Type B pancreatic cell (in vitro differentiated cells): ENCODE results near the gene GAL3ST2. TPM values are rescaled to one million over a fixed set of nuclear protein-coding genes. Genes with fewer than 3 reads are reported as not detected.

Experiments used
- DNase-seq: peaks from one replicate; pipeline ENCODE4 v3.0.0; 2021; ENCODE audit warnings: mixed read lengths; ENCODE audit not compliant: unreplicated experiment; ENCODE audit errors: extremely low spot score
- H3K27ac Mint-ChIP-seq: 2 replicates; pipeline ENCODE4 v1.8.0; 2021; ENCODE audit warnings: mild to moderate bottlenecking, mixed read lengths
- H3K27me3 Mint-ChIP-seq: 2 replicates; pipeline ENCODE4 v1.8.0; 2021; ENCODE audit warnings: mixed read lengths
- H3K36me3 Mint-ChIP-seq: 2 replicates; pipeline ENCODE4 v1.8.0; 2021; ENCODE audit warnings: mixed read lengths
- H3K4me1 Mint-ChIP-seq: one replicate; pipeline ENCODE4 v1.8.0; 2021; ENCODE audit warnings: mixed read lengths; ENCODE audit not compliant: unreplicated experiment
- H3K4me3 Mint-ChIP-seq: 2 replicates; pipeline ENCODE4 v1.8.0; 2021; ENCODE audit warnings: mild to moderate bottlenecking, mixed read lengths
- H3K9me3 Mint-ChIP-seq: 2 replicates; pipeline ENCODE4 v1.8.0; 2021; ENCODE audit warnings: mixed read lengths
- CTCF ChIP-seq: fragments of 200-600 bp; sonication (generic); conservative IDR thresholded peaks from 2 replicates; pipeline ENCODE4 v1.5.0; 2021; ENCODE audit warnings: antibody characterized with exemption, mild to moderate bottlenecking
- total RNA-seq: library from RNA; stranded (reverse); gene quantifications from 2 replicates; pipeline ENCODE4 v1.2.1, GENCODE V29; 2021; ENCODE audit warnings: low replicate concordance

The GAL3ST2 gene
- total RNA-seq, 1 donor from 2014 or later = 0.29 TPM

- peaks cover 29% of the 10 kb centered on the region for H3K4me1 Mint-ChIP-seq
- TF ChIP-seq CTCF = no peak
- H3K4me3 Mint-ChIP-seq = no peak overlapping the region
- H3K9me3 Mint-ChIP-seq = no peaks in the 10 kb centered on the region
- no peak overlapping the region for H3K27ac Mint-ChIP-seq
- no peak for DNase-seq
- H3K27me3 Mint-ChIP-seq = no peaks in the 10 kb centered on the region
- H3K36me3 Mint-ChIP-seq = peaks cover 17% of the 10 kb centered on the region
Observed at GRCh38 chr2:241760301-241760771, 16.3 kb upstream of the GAL3ST2 start.

GRCh38 chr2:241762321-241762932 lies 14.2 kb upstream of the GAL3ST2 start:
- DNase-seq = no peak
- Mint-ChIP-seq H3K4me3 (peak overlapping the region; percentile 11), H3K9me3 (no peaks in the 10 kb centered on the region), H3K4me1 (peaks cover 29% of the 10 kb centered on the region), H3K27ac (peak overlapping the region; percentile 95), H3K27me3 (no peaks in the 10 kb centered on the region), H3K36me3 (peaks cover 17% of the 10 kb centered on the region)
- TF ChIP-seq CTCF = no peak

- Mint-ChIP-seq H3K36me3 (peaks cover 17% of the 10 kb centered on the region), H3K9me3 (no peaks in the 10 kb centered on the region)
- no peak for DNase-seq
Observed at GRCh38 chr2:241762933-241763369, 13.7 kb upstream of the GAL3ST2 start.

GRCh38 chr2:241763551-241764274 lies 12.9 kb upstream of the GAL3ST2 start:
- H3K27me3 Mint-ChIP-seq = no peaks in the 10 kb centered on the region
- H3K27ac Mint-ChIP-seq = peak overlapping the region; percentile 95
- TF ChIP-seq CTCF = no peak
- no peak for DNase-seq
- H3K4me1 Mint-ChIP-seq = peaks cover 29% of the 10 kb centered on the region
- H3K4me3 Mint-ChIP-seq = no peak overlapping the region
- peaks cover 17% of the 10 kb centered on the region for H3K36me3 Mint-ChIP-seq
- no peaks in the 10 kb centered on the region for H3K9me3 Mint-ChIP-seq

More at GRCh38 chr2:241762933-241763369, 13.7 kb upstream of the GAL3ST2 start:
- Mint-ChIP-seq H3K27me3 (no peaks in the 10 kb centered on the region), H3K4me3 (peak overlapping the region; percentile 11), H3K27ac (peak overlapping the region; percentile 95), H3K4me1 (peaks cover 29% of the 10 kb centered on the region)
- no peak for TF ChIP-seq CTCF

GRCh38 chr2:241764275-241765241 lies 12.1 kb upstream of the GAL3ST2 start:
- Mint-ChIP-seq H3K4me1 (peaks cover 21% of the 10 kb centered on the region), H3K27ac (peak overlapping the region; percentile 95)
- peak; percentile 66 for DNase-seq

More at GRCh38 chr2:241764275-241765241, 12.1 kb upstream of the GAL3ST2 start:
- Mint-ChIP-seq H3K4me3 (peak overlapping the region; percentile 65), H3K27me3 (no peaks in the 10 kb centered on the region), H3K36me3 (peaks cover 13% of the 10 kb centered on the region), H3K9me3 (no peaks in the 10 kb centered on the region)
- TF ChIP-seq CTCF = no peak
